H9 (cell line): Measurements from ENCODE around the gene BRD9. TPM values are rescaled to one million over a fixed set of nuclear protein-coding genes. Genes with fewer than 3 reads are reported as not detected.
"Not testable (repeated sequence)": the region's sequence is repeated elsewhere in the genome, so short reads cannot be mapped to it uniquely, and the experiment has no call there.

Experiments
- DNase-seq: peaks from one replicate; pipeline ENCODE4 v3.0.0-alpha.2; 2017
- H2AFZ ChIP-seq: one replicate; pipeline ENCODE4 v1.6.1; 2013; ENCODE audit warnings: mild to moderate bottlenecking, low read length, control low read depth, moderate library complexity
- H2AK5ac ChIP-seq: 2 replicates; pipeline ENCODE4 v1.6.1; 2013; ENCODE audit warnings: low read length, control low read depth, mixed read lengths; ENCODE audit not compliant: insufficient read length
- H2BK120ac ChIP-seq: one replicate; pipeline ENCODE4 v1.6.1; 2013; ENCODE audit warnings: low read depth, mild to moderate bottlenecking, low read length, control low read depth, inconsistent platforms; ENCODE audit not compliant: poor library complexity, severe bottlenecking
- H2BK12ac ChIP-seq: 2 replicates; pipeline ENCODE4 v1.6.1; 2013; ENCODE audit warnings: low read length, control low read depth, mixed read lengths, low read depth; ENCODE audit not compliant: insufficient read length
- H2BK15ac ChIP-seq: 2 replicates; pipeline ENCODE4 v1.6.1; 2013; ENCODE audit warnings: low read depth, low read length, control low read depth
- H2BK20ac ChIP-seq: one replicate; pipeline ENCODE4 v1.6.1; 2013; ENCODE audit warnings: low read depth, mild to moderate bottlenecking, low read length, control low read depth, inconsistent platforms; ENCODE audit not compliant: poor library complexity, severe bottlenecking
- H2BK5ac ChIP-seq: 2 replicates; pipeline ENCODE4 v1.6.1; 2013; ENCODE audit warnings: low read length, control low read depth, mixed read lengths; ENCODE audit not compliant: insufficient read length
- H3K14ac ChIP-seq: 2 replicates; pipeline ENCODE4 v1.6.1; 2013; ENCODE audit warnings: low read length, control low read depth; ENCODE audit not compliant: insufficient read depth
- H3K18ac ChIP-seq: 2 replicates; pipeline ENCODE4 v1.6.1; 2013; ENCODE audit warnings: low read depth, mild to moderate bottlenecking, mixed read lengths, low read length, control low read depth; ENCODE audit not compliant: insufficient read length
- H3K23ac ChIP-seq: 2 replicates; pipeline ENCODE4 v1.6.1; 2013; ENCODE audit warnings: low read length, control low read depth, mixed read lengths, low read depth; ENCODE audit not compliant: insufficient read length
- H3K23me2 ChIP-seq: 2 replicates; pipeline ENCODE4 v1.6.1; 2013; ENCODE audit warnings: low read depth, mild to moderate bottlenecking, mixed read lengths, low read length, control low read depth; ENCODE audit not compliant: insufficient read length, poor library complexity, severe bottlenecking
- H3K27ac ChIP-seq: 2 replicates; pipeline ENCODE4 v1.5.1; 2013; ENCODE audit warnings: low read length, control low read depth, mixed read lengths, low read depth; ENCODE audit not compliant: insufficient read length
- H3K27me3 ChIP-seq: 2 replicates; pipeline ENCODE4 v1.6.1; 2013; ENCODE audit warnings: low read length, control low read depth, inconsistent platforms; ENCODE audit not compliant: insufficient read depth
- H3K4ac ChIP-seq: 2 replicates; pipeline ENCODE4 v1.6.1; 2013; ENCODE audit warnings: low read depth, mild to moderate bottlenecking, control low read depth, inconsistent platforms, low read length, moderate library complexity
- H3K4me1 ChIP-seq: 2 replicates; pipeline ENCODE4 v1.6.1; 2013; ENCODE audit warnings: low read length, control low read depth, inconsistent platforms; ENCODE audit not compliant: insufficient read depth
- H3K4me2 ChIP-seq: 2 replicates; pipeline ENCODE4 v1.6.1; 2013; ENCODE audit warnings: low read length, control low read depth, mixed read lengths; ENCODE audit not compliant: insufficient read length, insufficient read depth
- H3K56ac ChIP-seq: 2 replicates; pipeline ENCODE4 v1.6.1; 2013; ENCODE audit warnings: low read depth, mild to moderate bottlenecking, mixed read lengths, low read length, control low read depth; ENCODE audit not compliant: insufficient read length
- H3K79me1 ChIP-seq: 2 replicates; pipeline ENCODE4 v1.6.1; 2013; ENCODE audit warnings: low read depth, mild to moderate bottlenecking, moderate library complexity, low read length, control low read depth, inconsistent platforms; ENCODE audit not compliant: insufficient read depth, poor library complexity, severe bottlenecking
- H3K79me2 ChIP-seq: 2 replicates; pipeline ENCODE4 v1.6.1; 2013; ENCODE audit warnings: low read length, control low read depth, inconsistent platforms; ENCODE audit not compliant: insufficient read depth
- H3K9ac ChIP-seq: 2 replicates; pipeline ENCODE4 v1.6.1; 2013; ENCODE audit warnings: low read length, control low read depth, mixed read lengths; ENCODE audit not compliant: insufficient read length; ENCODE audit errors: extremely low read depth
- H3K9me3 ChIP-seq: one replicate; pipeline ENCODE4 v1.6.1; 2013; ENCODE audit warnings: low read depth, low read length, inconsistent platforms; ENCODE audit not compliant: control insufficient read depth
- H3T11ph ChIP-seq: one replicate; pipeline ENCODE4 v1.6.1; 2013; ENCODE audit warnings: mild to moderate bottlenecking, low read length, control low read depth, inconsistent platforms
- H4K20me1 ChIP-seq: one replicate; pipeline ENCODE4 v1.6.1; 2013; ENCODE audit not compliant: control insufficient read depth, insufficient read length, insufficient read depth
- H4K5ac ChIP-seq: 2 replicates; pipeline ENCODE4 v1.6.1; 2013; ENCODE audit warnings: low read depth, mild to moderate bottlenecking, mixed read lengths, low read length, control low read depth; ENCODE audit not compliant: insufficient read length
- H4K8ac ChIP-seq: replicated peaks from 2 replicates; pipeline ENCODE4 v1.6.1; 2013; ENCODE audit warnings: low read length, control low read depth, mixed read lengths, low read depth; ENCODE audit not compliant: insufficient read length
- H4K91ac ChIP-seq: 2 replicates; pipeline ENCODE4 v1.6.1; 2013; ENCODE audit warnings: low read depth, mild to moderate bottlenecking, moderate library complexity, mixed read lengths, low read length, control low read depth; ENCODE audit not compliant: insufficient read length
- H3K27ac Mint-ChIP-seq, 3 experiments: 2 replicates in 2 of 3; 3 replicates in 1 of 3; pipeline ENCODE4 v1.8.0; 2020 to 2021; ENCODE audit warnings: mixed read lengths in 3 of 3, mild to moderate bottlenecking in 1 of 3, moderate library complexity in 1 of 3
- H3K27me3 Mint-ChIP-seq: 2 replicates; pipeline ENCODE4 v1.8.0; 2021; ENCODE audit warnings: low read depth, mild to moderate bottlenecking, moderate library complexity, mixed read lengths
- H3K36me3 Mint-ChIP-seq, 3 experiments: 2 replicates in 2 of 3; 3 replicates in 1 of 3; pipeline ENCODE4 v1.8.0; 2020 to 2021; ENCODE audit warnings: low read depth in 3 of 3, mixed read lengths in 3 of 3; ENCODE audit not compliant: insufficient read depth in 1 of 3
- H3K4me1 Mint-ChIP-seq, 2 experiments: 2 replicates each; pipeline ENCODE4 v1.8.0; 2020; ENCODE audit warnings: mixed read lengths in 2 of 2
- H3K4me3 Mint-ChIP-seq, 2 experiments: 2 replicates in 1 of 2; 3 replicates in 1 of 2; pipeline ENCODE4 v1.8.0; 2020 to 2021; ENCODE audit warnings: mild to moderate bottlenecking in 2 of 2, mixed read lengths in 2 of 2, moderate library complexity in 1 of 2
- H3K9me3 Mint-ChIP-seq, 2 experiments: 2 replicates in 1 of 2; 3 replicates in 1 of 2; pipeline ENCODE4 v1.8.0; 2020; ENCODE audit warnings: mild to moderate bottlenecking in 2 of 2, mixed read lengths in 2 of 2, moderate library complexity in 1 of 2
- CTCF ChIP-seq: fragments of 200-600 bp; sonication (generic); conservative IDR thresholded peaks from 3 replicates; pipeline ENCODE4 v1.8.0; 2021; ENCODE audit warnings: antibody characterized with exemption, mild to moderate bottlenecking
- WGBS: extraction: QIAGEN DNeasy Blood & Tissue Kit; methylation state at CpG from one replicate; pipeline ENCODE4 v1.1.7; 2013; ENCODE audit warnings: missing lambda C conversion rate, low lambda C conversion rate, mixed read lengths; ENCODE audit not compliant: insufficient read length; ENCODE audit errors: extremely low coverage; 5-methylcytosine and 5-hydroxymethylcytosine counted together
- total RNA-seq: library from RNA; stranded (reverse); gene quantifications from 2 replicates; pipeline ENCODE4 v1.2.1, GENCODE V29; 2021

The BRD9 gene
- total RNA-seq, 1 experiment from 2014 or later = 70.5 TPM

- no peak overlapping the region for H3K56ac ChIP-seq
- no peak overlapping the region for H4K91ac ChIP-seq
- H3K14ac ChIP-seq = no peak overlapping the region
- H4K8ac ChIP-seq = no peak overlapping the region
- no peak overlapping the region for H3K4ac ChIP-seq
- H3K23me2 ChIP-seq = no peaks in the 10 kb centered on the region
- H3K9me3 Mint-ChIP-seq = no peaks in the 10 kb centered on the region
- no peak overlapping the region for H4K5ac ChIP-seq
- H3T11ph ChIP-seq = no peak overlapping the region
- no peak overlapping the region for H2AFZ ChIP-seq
- no peak for DNase-seq
- no peak overlapping the region for H2BK15ac ChIP-seq
- H2AK5ac ChIP-seq = no peak overlapping the region
- H3K23ac ChIP-seq = no peak overlapping the region
- H3K4me3 Mint-ChIP-seq = no peak overlapping the region
- no peaks in the 10 kb centered on the region for H4K20me1 ChIP-seq
- H3K9ac ChIP-seq = no peak overlapping the region
- WGBS = no CpG with 5 or more reads among the region's 12 CpGs
- no peak overlapping the region for H2BK120ac ChIP-seq
- H3K27ac Mint-ChIP-seq = no peak overlapping the region
- no peak overlapping the region for H2BK5ac ChIP-seq
- H3K79me1 ChIP-seq = no peaks in the 10 kb centered on the region
- no peaks in the 10 kb centered on the region for H3K79me2 ChIP-seq
- H3K18ac ChIP-seq = no peak overlapping the region
- no peak for TF ChIP-seq CTCF
- H3K27ac ChIP-seq = no peak overlapping the region
- no peaks in the 10 kb centered on the region for H3K4me1 ChIP-seq
- no peak overlapping the region for H2BK20ac ChIP-seq
- H3K27me3 ChIP-seq = no peaks in the 10 kb centered on the region
- no peak overlapping the region for H3K4me2 ChIP-seq
- no peak overlapping the region for H2BK12ac ChIP-seq
- peaks cover 3 to 7% of the 10 kb centered on the region in 2 experiments for H3K4me1 Mint-ChIP-seq
- H3K27me3 Mint-ChIP-seq = no peaks in the 10 kb centered on the region
- no peaks in the 10 kb centered on the region for H3K9me3 ChIP-seq
- H3K36me3 Mint-ChIP-seq = peaks cover 25 to 78% (median 68%) of the 10 kb centered on the region in 3 experiments; a peak in 6 of 7 replicates
These were observed 23.3 kb upstream of the BRD9 start for GRCh38 chr5:915946-916345.

- not testable (repeated sequence) for H3K18ac ChIP-seq, H3K79me2 ChIP-seq, H3K4me2 ChIP-seq, H4K5ac ChIP-seq, H3T11ph ChIP-seq, H3K23ac ChIP-seq, H3K27me3 Mint-ChIP-seq, H2AFZ ChIP-seq, H4K20me1 ChIP-seq, H3K4me1 ChIP-seq, H4K91ac ChIP-seq, H3K27ac Mint-ChIP-seq, H3K23me2 ChIP-seq, H3K9ac ChIP-seq, H3K27ac ChIP-seq, H3K14ac ChIP-seq, H3K79me1 ChIP-seq, H2BK12ac ChIP-seq, H2BK120ac ChIP-seq, H3K4me1 Mint-ChIP-seq, H2AK5ac ChIP-seq, H3K9me3 ChIP-seq, H3K56ac ChIP-seq, DNase-seq, H3K4me3 Mint-ChIP-seq, H2BK15ac ChIP-seq, H4K8ac ChIP-seq, H3K27me3 ChIP-seq, H3K9me3 Mint-ChIP-seq, H2BK5ac ChIP-seq, H2BK20ac ChIP-seq, H3K4ac ChIP-seq
- WGBS = no CpG with 5 or more reads among the region's 12 CpGs
- H3K36me3 Mint-ChIP-seq = peaks cover 28 to 83% (median 71%) of the 10 kb centered on the region in 3 experiments; a peak in 6 of 7 replicates
These were observed 22.7 kb upstream of the BRD9 start for GRCh38 chr5:915346-915745.
